Motor neuron (in vitro differentiated cells): ENCODE measurements around the gene FSHB. TPM values are rescaled to one million over a fixed set of nuclear protein-coding genes. Genes with fewer than 3 reads are reported as not detected.
A peak's percentile ranks its signal among the peaks of the same experiment; 100 is the strongest.
"Not testable (repeated sequence)": the region's sequence is repeated elsewhere in the genome, so short reads cannot be mapped to it uniquely, and the experiment has no call there.

Experiments
- ATAC-seq, 8 experiments: fragments of 200-7000 bp; cut with Tn5 transposase; replicated peaks in 6 of 8; 2 replicates each; pipeline ENCODE4 v1.8.0; 2021; ENCODE audit warnings: mild to moderate bottlenecking in 8 of 8, moderate library complexity in 8 of 8
- H3K27ac ChIP-seq, 2 donors: fragments of 250-450 bp; sonication (Bioruptor Pico); 2 replicates each; pipeline ENCODE4 v1.9.0; 2021; ENCODE audit warnings: antibody characterized with exemption in 2 of 2, mild to moderate bottlenecking in 2 of 2, moderate library complexity in 1 of 2
- H3K4me1 ChIP-seq, 2 donors: fragments of 250-450 bp; sonication (Bioruptor Pico); replicated peaks in 1 of 2; 2 replicates each; pipeline ENCODE4 v1.6.1; 2021; ENCODE audit warnings: antibody characterized with exemption in 2 of 2, mild to moderate bottlenecking in 2 of 2, moderate library complexity in 1 of 2
- H3K4me3 ChIP-seq, 5 donors: fragments of 250-450 bp; sonication (Bioruptor Pico); 2 replicates each; pipeline ENCODE4 v1.9.0; 2021; ENCODE audit warnings: antibody characterized with exemption in 5 of 5, mild to moderate bottlenecking in 5 of 5, moderate library complexity in 4 of 5
- WGBS, 10 experiments: fragments of 450-650 bp; shearing (Covaris generic); methylation state at CpG; one replicate each; pipeline ENCODE4 v1.0.0; 2022; 5-methylcytosine and 5-hydroxymethylcytosine counted together
- in situ Hi-C, 9 experiments: fragments of 400-800 bp; cut with MboI; loops; one replicate each; pipeline ENCODE4 v1.15.0; 2021; ENCODE audit warnings: low sequenced_read_pairs in 9 of 9, low pct_unique_long_range_greater_than_20kb in 2 of 9; ENCODE audit not compliant: unreplicated experiment in 9 of 9
- total RNA-seq, 8 experiments: library from RNA; unstranded; fragments of 300-600 nt; gene quantifications; 2 replicates each; pipeline versions ENCODE4 v1.2.3 to v1.2.4, GENCODE V29; 2022

The FSHB gene
- under 1 TPM in 1 of 8 experiments, not detected in 7; 0.28 TPM for total RNA-seq

GRCh38 chr11:30230714-30231113, at the start of gene FSHB:
Gene FSHB (plus strand): TSS chr11:30231014. CDS start chr11:30231903, 889 bp downstream.
- Histone ChIP-seq H3K4me3 (no peak within 1 kb of the TSS), H3K27ac (no peak within 1 kb of the TSS), H3K4me1 (no peaks in the 10 kb centered on the region)
- in situ Hi-C loops = no loop called here
- 0 to 92% (median 64%) methylated on average over 1 to 3 of the region's 3 CpGs; no CpG with 5 or more reads in 1 of the 10 experiments for WGBS, 10 experiments
- ATAC-seq = no peak

- no peaks in the 10 kb centered on the region for H3K4me1 ChIP-seq
- no peak for ATAC-seq
- WGBS, 10 experiments = 0 to 100% (median 75%) methylated on average over 1 to 3 of the region's 3 CpGs; no CpG with 5 or more reads in 3 of the 10 experiments
- H3K4me3 ChIP-seq = no peak overlapping the region
- in situ Hi-C loops = loop anchor here in 2 of 9 experiments (25.0 kb wide), 1 partner anchor 749 kb away; no protein-coding TSS in a partner anchor
- no peak overlapping the region for H3K27ac ChIP-seq
Observed at GRCh38 chr11:30186748-30187147, 44.1 kb upstream of the FSHB start.

- Histone ChIP-seq H3K27ac (no peak overlapping the region), H3K4me1 (no peaks in the 10 kb centered on the region), H3K4me3 (no peak overlapping the region)
- ATAC-seq = no peak
- in situ Hi-C loops = loop anchor here in 2 of 9 experiments (25.0 kb wide), 1 partner anchor 755 kb away; no protein-coding TSS in a partner anchor
Observed at GRCh38 chr11:30192620-30193019, 38.2 kb upstream of the FSHB start.

GRCh38 chr11:30196400-30197206, 34.2 kb upstream of the FSHB start:
- ATAC-seq = peak; percentile 66 to 96 (median 87)
- in situ Hi-C loops = loop anchor here in 2 of 9 experiments (25.0 kb wide), 1 partner anchor 759 kb away; no protein-coding TSS in a partner anchor
- H3K4me3 ChIP-seq = no peak overlapping the region
- WGBS, 10 experiments = 0 to 12% (median 8%) methylated on average over 1 to 6 of the region's 6 CpGs; no CpG with 5 or more reads in 2 of the 10 experiments
- no peak overlapping the region for H3K27ac ChIP-seq
- H3K4me1 ChIP-seq = no peaks in the 10 kb centered on the region

- no peak overlapping the region for H3K4me3 ChIP-seq
- 40 to 100% (median 80%) methylated on average over 1 to 2 of the region's 2 CpGs; no CpG with 5 or more reads in 4 of the 10 experiments for WGBS, 10 experiments
- peak in 1 of 8 experiments; percentile 59 for ATAC-seq
- no peaks in the 10 kb centered on the region for H3K4me1 ChIP-seq
- in situ Hi-C loops = loop anchor here in 2 of 9 experiments (25.0 kb wide), 1 partner anchor 761 kb away; no protein-coding TSS in a partner anchor
- no peak overlapping the region for H3K27ac ChIP-seq
Observed at GRCh38 chr11:30197869-30198268, 32.9 kb upstream of the FSHB start.

GRCh38 chr11:30202989-30203388, 27.8 kb upstream of the FSHB start:
- in situ Hi-C loops, H3K4me3 ChIP-seq, H3K4me1 ChIP-seq, H3K27ac ChIP-seq, ATAC-seq: not testable (repeated sequence)
- WGBS, 10 experiments = 0 to 100% (median 94%) methylated on average over 2 to 6 of the region's 6 CpGs; no CpG with 5 or more reads in 1 of the 10 experiments

GRCh38 chr11:30203850-30204249, 27.0 kb upstream of the FSHB start:
- ATAC-seq = no peak
- no peak overlapping the region for H3K4me3 ChIP-seq
- no peaks in the 10 kb centered on the region for H3K4me1 ChIP-seq
- no peak overlapping the region for H3K27ac ChIP-seq
- 0 to 90% (median 60%) methylated on average over 1 of the region's 1 CpG; no CpG with 5 or more reads in 3 of the 10 experiments for WGBS, 10 experiments
- in situ Hi-C loops = no loop called here

GRCh38 chr11:30206249-30206996, 24.4 kb upstream of the FSHB start:
- no peak overlapping the region for H3K4me3 ChIP-seq
- no peaks in the 10 kb centered on the region for H3K4me1 ChIP-seq
- H3K27ac ChIP-seq = no peak overlapping the region
- in situ Hi-C loops = no loop called here
- 0 to 92% (median 77%) methylated on average over 1 to 5 of the region's 5 CpGs; no CpG with 5 or more reads in 1 of the 10 experiments for WGBS, 10 experiments
- ATAC-seq = no peak

- ATAC-seq = no peak
- in situ Hi-C loops = no loop called here
- Histone ChIP-seq H3K4me1 (no peaks in the 10 kb centered on the region), H3K27ac (no peak overlapping the region), H3K4me3 (no peak overlapping the region)
- 0 to 60% (median 0%) methylated on average over 1 to 2 of the region's 2 CpGs; no CpG with 5 or more reads in 5 of the 10 experiments for WGBS, 10 experiments
Observed at GRCh38 chr11:30210357-30210756, 20.5 kb upstream of the FSHB start.

- Histone ChIP-seq H3K4me3 (no peak overlapping the region), H3K4me1 (no peaks in the 10 kb centered on the region), H3K27ac (no peak overlapping the region)
- ATAC-seq = no peak
- WGBS, 10 experiments = 0 to 100% (median 95%) methylated on average over 1 to 2 of the region's 2 CpGs; no CpG with 5 or more reads in 1 of the 10 experiments
- in situ Hi-C loops = no loop called here
Observed at GRCh38 chr11:30216534-30216933, 14.3 kb upstream of the FSHB start.

- H3K27ac ChIP-seq = no peak overlapping the region
- in situ Hi-C loops = no loop called here
- H3K4me3 ChIP-seq = no peak overlapping the region
- ATAC-seq = no peak
- 0 to 100% (median 84%) methylated on average over 1 to 3 of the region's 4 CpGs; no CpG with 5 or more reads in 3 of the 10 experiments for WGBS, 10 experiments
- H3K4me1 ChIP-seq = no peaks in the 10 kb centered on the region
Observed at GRCh38 chr11:30218278-30218677, 12.5 kb upstream of the FSHB start.

GRCh38 chr11:30225642-30226041, 5.2 kb upstream of the FSHB start:
- Histone ChIP-seq H3K4me1 (no peaks in the 10 kb centered on the region), H3K4me3 (no peak overlapping the region), H3K27ac (no peak overlapping the region)
- in situ Hi-C loops = no loop called here
- no peak for ATAC-seq

GRCh38 chr11:30228323-30228884, 2.4 kb upstream of the FSHB start:
- H3K27ac ChIP-seq = no peak overlapping the region
- H3K4me3 ChIP-seq = no peak overlapping the region
- in situ Hi-C loops = no loop called here
- 0 to 90% (median 81%) methylated on average over 2 to 4 of the region's 5 CpGs; no CpG with 5 or more reads in 3 of the 10 experiments for WGBS, 10 experiments
- H3K4me1 ChIP-seq = no peaks in the 10 kb centered on the region
- ATAC-seq = no peak
